Forelimb muscle (tissue), 1 donor: ENCODE measurements around the gene PPM1B. TPM values are rescaled to one million over a fixed set of nuclear protein-coding genes. Genes with fewer than 3 reads are reported as not detected.
"Not testable (repeated sequence)": the region's sequence is repeated elsewhere in the genome, so short reads cannot be mapped to it uniquely, and the experiment has no call there.

Experiments
- DNase-seq: peaks from one replicate; pipeline ENCODE4 v3.0.0-alpha.2; 2013; ENCODE audit warnings: low read depth
- polyA plus RNA-seq: library from polyadenylated mRNA; unstranded; fragments of 120-200 nt; gene quantifications from one replicate; pipeline ENCODE4 v1.2.1, GENCODE V29; 2013; ENCODE audit not compliant: insufficient read length

PPM1B gene
- polyA plus RNA-seq, 1 donor, result 31.1 TPM

DNA sequence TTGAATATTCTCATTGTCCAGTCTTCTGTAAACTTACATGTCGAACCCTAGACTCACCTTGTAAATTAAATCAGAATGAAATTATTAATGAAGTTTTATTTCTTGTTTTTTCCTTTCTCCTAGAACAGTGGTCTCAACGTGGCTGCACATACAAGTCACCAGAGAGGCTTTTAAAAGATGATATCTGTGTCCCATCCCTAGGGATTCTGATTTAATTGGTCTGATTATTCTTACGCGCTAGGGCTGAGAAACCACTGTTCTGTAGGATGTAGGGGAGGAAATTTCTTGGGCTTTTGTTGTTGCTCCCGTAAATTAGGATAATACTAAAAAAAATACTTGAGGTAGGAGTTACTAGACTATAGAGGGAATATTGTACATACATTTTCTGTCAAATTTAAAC is 32.1 kb downstream of the PPM1B start:
- DNase-seq, result no peak

DNA sequence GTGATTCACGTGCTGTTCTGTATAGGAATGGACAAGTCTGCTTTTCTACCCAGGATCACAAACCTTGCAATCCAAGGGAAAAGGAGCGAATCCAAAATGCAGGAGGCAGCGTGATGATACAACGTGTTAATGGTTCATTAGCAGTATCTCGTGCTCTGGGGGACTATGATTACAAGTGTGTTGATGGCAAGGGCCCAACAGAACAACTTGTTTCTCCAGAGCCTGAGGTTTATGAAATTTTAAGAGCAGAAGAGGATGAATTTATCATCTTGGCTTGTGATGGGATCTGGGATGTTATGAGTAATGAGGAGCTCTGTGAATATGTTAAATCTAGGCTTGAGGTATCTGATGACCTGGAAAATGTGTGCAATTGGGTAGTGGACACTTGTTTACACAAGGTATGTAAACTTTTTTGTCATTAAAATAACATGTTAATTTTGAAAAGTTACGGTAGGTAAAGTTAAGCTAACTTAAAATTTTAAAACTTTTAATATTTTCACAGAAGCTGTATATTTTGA is 33.0 kb downstream of the PPM1B start:
- no peak for DNase-seq

DNA sequence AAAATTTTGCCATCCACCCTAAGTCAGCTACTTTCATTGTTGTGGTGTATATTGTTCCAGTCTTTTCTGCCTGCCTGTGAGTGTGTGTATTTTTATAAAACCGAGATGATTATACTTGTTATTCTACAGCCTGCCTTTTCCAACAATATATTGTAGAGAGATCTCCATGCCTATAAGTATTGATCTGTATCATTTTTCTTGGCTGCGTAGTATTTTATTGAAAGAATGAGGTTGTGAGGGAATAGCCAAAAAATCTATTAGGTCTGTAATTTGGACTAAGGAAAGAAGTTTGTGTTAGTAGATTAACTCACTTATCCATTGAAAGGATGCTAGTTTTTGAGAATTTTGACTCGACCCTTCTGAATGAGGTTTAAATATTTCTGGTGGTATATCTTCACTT is 34.9 kb downstream of the PPM1B start:
- DNase-seq, result no peak

DNA sequence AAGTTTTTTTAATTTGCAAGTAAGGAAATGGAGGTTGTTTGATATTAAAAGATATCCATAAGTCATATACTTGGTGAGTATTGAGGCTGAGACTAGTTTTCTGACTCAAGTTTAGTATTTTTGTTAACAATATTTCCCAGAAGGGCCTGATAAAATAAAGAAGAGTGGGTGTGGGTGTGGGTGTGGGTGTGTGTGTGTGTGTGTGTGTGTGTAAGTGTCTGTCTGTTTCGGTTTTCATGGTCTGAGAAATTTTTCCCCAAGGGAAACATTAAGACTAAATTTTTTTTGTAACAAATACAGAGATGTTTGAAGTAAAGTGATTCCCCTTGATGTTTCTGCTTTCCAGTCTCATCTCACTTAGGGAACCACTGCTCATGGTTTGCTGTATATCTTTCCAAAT is 36.5 kb downstream of the PPM1B start:
- DNase-seq, result no peak

DNA sequence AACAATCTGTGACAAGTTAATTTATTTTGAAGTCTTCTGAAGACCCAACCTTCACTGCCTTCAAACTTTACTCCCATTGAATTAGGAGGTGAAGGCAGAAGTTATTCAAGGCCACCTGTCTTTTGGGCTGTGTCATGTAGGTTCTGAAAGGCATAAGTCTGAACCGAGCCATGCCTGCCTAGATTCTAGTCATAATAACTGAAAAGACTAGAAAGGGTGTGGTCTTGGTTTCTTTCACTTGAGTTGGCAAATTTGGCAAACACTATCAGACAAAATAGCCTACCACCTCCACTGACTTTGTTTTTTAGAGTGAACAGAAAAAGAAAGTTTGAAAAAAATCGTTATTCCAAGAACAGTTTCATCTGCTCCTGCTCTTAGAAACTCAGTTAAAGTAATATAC is 38.4 kb downstream of the PPM1B start:
- DNase-seq, result no peak

DNA sequence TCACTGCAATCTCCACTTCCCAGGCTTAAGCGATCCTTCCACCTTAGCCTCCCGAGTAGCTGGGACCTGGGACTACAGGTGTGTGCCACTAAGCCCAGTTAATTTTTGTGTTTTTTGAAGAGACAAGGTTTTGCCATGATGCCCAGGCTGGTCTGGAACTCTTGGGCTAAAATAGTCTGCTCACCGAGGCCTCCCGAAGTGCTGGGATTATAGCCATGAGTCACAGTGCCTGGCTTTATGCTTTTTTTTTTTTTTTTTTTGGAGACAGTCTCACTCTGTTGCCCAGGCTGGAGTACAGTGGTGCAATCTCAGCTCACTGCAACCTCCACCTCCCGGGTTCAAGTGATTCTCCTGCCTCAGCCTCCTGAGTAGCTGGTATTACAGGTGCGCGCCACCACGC is 39.0 kb downstream of the PPM1B start:
- DNase-seq, result not testable (repeated sequence)

DNA sequence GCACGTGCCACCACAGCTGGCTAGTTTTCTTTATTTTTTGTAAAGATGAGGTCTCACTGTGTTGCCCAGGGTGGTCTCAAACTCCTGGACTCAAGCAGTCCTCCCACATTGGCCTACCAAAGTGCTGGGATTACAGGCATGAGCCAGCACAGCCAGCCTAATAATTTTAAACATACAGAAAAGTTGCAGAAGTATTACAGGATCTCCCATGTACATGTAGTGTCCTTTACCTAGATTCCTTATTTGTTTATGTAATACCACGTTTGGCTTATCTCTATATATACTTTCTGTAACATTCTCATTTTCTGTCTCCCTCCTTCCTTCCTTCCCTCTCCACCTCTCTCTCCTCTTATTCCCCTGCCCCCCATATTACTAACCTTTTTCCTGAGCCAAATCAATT is 41.7 kb downstream of the PPM1B start:
- DNase-seq, result no peak

DNA sequence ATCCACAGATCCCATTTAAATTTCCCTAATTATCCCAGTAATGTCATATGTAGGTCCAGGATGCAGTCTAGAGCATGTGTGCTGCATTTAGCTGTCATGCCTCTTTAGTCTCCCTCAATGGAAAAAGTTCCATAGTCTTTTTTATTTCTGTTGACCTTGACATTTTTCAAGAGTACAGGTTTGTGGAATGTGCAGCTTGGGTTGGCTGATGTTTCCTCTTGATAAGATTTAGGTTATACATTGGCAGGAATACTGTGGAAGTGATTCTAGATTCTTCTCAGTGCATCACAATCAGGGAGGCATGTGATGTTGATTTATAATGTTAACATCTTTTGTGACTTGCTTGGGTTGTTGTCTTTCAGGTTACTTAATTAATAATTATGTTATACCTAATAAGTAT is 42.5 kb downstream of the PPM1B start:
- no peak for DNase-seq

DNA sequence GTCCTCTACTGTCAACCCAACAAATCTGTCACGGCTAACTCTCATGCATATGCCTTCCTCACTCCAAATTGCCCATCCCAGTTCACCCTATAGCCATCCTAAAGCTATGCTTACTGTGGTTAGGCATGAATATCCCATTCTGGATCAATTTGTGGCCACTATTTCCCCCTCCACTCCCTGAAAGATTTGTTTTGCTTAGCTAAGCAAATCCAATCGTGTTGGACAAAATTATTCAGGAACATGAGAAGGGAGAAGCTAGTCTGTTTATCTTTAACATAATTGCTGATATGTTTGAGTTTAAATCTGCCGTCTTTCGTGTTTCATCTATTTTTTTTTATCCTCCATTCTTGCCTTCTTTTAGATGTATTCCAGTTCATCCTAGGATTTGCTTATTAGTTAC is 43.6 kb downstream of the PPM1B start:
- DNase-seq, result no peak

DNA sequence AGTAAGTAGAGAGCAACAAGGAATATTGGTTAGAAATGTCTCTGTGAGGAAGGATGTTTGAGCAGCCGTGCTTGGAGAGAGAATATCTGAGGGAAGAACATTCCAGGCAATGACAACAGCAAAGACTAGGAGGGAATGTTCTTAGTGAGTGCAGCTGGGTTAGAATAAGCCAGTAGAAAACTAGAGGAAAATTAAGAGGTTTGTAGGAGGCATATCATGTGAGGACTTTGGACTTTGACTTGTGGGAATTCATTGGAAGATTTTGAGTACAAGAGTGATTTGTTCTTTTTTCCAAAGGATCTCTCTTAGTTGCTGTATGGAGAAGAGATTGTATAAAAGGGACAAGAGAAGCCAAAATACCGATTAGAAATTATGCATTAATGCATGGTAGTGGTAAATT is 47.2 kb downstream of the PPM1B start:
- DNase-seq, result no peak

DNA sequence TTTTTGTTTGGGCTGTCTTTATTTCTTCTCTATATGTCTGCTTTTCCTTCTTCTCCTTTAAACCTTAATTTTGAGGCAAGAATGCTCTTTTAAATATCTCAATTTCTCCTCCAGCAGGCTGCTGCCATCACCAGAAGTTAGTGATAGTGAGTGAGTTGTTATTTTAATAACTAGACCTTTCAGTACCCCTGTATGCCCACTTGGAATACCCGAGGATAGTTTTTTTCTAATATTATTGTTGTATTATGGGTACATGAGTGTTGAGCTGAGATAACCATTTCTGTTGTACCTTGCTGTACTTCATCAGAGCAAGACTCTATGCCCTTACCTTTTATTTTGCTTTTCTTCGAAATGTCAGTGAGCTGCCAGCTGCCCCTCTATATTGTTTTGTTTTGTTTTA is 50.1 kb downstream of the PPM1B start:
- DNase-seq, result no peak

DNA sequence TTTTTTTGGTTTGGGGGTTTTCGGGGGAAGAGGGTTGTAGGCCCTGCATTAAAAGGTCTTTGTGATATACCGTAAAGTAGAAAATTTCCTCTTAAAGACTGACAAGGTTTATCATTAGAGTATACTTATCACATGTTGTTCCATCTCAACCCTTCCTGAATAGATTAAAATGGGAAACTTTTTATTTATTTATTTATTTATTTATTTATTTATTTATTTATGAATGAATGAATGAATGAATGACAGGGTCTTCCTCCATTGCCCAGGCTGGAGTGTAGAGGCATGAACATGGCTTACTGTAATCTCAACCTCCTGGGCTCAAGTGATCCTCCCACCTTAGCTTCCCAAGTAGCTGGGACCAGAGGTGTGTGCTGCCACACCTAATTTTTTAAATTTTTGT is 58.1 kb downstream of the PPM1B start:
- DNase-seq, result no peak

DNA sequence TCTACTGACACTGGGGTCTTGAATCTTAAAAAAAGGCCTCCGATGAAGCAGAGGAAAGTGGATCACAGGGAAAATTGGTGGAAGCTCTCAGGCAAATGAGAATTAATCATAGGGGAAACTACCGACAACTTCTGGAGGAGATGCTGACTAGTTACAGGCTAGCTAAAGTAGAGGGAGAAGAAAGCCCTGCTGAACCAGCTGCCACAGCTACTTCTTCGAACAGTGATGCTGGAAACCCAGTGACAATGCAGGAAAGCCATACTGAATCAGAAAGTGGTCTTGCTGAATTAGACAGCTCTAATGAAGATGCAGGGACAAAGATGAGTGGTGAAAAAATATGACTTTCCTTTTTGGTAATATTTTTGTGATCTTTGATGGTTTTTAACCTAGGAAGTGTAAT is 61.7 kb downstream of the PPM1B start:
- DNase-seq, result no peak

DNA sequence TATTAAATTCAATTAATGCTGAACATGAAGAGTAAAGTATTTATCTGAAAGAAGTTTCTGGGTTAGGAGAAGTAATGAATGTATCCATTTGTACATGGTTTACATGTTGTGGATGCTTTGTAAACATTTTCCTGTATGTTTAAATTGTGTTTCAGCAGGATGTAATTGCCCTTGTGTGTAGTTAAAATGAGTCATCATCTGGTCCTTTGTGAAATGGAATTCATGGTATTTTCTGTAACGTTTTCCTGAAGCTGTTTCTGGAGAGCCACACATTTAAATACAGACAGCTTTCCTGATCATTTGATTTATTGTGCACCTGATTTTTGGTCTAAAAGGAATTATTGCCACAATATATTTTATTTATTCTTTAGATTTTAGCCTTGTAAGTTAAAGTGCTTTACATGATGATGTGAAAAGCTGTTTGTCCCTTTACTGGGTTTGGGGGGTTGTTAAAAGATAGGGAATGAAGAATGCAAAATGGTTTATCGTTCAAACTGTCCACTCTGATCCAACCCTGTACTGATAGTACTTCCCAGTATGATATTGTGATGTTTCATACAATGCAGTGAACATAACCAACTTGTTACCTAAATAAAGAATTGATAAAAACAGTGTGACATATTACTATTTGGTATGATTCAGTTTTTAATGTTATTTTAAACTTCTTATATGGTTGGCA is 64.9 kb downstream of the PPM1B start:
- no peak for DNase-seq

DNA sequence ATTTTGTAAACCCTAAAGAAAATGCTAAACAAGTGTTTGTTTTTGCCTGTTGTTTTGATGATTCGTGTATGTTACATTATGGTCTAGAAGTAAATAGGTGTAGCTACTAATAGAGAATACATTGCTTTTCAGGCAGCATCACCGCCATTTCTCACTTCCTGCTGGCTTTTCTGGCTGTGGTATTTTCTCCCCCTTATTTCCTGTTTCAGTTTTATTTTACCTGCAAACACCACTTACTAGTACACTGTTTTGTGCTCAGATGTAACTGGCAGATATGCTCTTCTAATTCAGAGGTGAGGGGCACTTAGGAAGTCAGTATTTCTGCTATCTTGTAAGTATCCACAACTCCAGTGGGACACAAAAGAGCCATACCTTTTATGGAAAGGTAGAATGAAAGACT is 68.5 kb downstream of the PPM1B start:
- no peak for DNase-seq

DNA sequence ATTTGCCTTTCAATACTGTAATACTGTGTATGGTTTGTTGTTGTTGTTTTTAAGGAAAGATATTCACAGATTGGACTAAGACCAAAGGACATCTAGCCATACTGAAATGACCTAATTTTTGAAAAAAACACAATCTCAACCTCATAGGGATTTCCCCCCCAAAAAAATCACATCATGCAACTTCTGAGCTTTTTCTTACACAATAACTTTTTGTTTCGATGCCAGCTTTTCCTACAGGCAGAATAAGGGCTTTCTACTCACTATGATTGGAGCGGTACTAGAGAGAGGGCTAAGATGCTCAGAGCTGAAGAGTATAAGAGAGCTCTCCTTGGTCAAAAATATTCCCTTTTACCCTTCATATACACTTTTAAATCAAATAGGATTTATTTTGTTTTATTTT is 74.2 kb downstream of the PPM1B start:
- DNase-seq, result no peak

DNA sequence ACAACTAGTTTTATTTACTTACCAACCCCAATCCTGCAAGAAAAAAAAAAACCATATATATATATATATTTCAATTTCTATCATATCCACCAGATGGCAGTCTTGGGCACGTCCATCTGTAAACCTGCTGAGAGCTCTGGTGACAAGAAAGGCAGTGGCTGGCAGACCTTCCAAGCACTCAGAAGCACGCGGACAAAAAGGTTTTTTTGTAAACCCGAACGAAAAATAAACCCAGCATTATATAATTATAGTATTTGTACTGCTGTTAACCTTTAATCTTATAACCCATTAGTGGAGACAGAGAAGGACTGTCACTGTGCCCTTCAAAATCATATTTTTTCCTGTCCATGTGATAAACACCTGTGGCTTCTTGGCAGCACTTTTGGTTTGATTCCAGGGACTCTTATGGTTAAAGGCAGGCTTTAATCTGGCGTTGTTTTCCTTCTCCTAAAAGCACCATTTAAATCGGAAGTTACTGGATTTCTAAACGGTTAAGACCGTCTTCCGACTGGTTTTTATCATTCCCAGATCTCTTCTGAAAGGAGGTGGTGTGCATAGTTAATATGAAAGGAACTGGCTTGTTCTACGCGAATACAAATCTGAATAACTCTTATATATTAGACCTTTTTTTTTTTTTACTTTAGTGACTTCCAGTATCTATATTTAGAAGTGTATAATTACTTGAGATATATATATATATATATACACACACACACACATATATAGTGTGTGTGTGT is 75.6 kb downstream of the PPM1B start:
- DNase-seq, result peak; percentile 54

DNA sequence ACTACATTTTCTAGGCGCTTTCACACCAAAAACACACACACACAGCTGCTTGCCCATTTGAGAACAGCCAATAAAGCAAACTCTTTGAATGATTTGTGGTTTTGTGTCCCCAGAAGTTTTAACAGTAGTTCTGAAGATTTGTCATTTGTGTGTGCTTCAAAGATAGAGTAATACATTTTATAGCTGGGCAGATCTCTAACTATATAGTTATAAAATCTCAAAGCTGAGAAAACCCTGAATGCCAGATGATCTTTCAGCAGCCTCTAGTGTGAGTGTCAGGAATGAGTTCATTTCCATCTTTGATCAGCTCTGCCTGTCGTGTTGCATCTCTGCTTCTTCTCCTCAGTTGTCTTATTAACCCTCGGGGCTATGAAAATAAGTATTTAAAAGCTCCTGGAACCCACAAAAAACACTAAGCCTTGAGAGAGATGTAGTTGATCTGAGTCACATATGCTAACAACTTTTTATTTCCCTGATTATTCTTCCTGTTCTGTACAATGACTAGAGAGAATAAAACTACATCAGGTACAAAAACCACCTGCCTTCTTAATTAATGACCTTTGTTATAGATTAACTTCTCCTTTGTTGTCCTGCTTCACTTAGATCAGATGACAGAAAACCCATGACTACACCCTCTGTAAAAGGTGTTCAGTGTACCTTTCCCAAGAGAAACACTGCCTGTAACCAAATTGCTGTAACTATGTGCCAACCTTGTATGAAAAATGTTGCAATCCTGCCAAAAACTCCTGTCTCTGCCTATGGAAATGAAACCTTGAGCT is 76.6 kb downstream of the PPM1B start:
- DNase-seq, result no peak

DNA sequence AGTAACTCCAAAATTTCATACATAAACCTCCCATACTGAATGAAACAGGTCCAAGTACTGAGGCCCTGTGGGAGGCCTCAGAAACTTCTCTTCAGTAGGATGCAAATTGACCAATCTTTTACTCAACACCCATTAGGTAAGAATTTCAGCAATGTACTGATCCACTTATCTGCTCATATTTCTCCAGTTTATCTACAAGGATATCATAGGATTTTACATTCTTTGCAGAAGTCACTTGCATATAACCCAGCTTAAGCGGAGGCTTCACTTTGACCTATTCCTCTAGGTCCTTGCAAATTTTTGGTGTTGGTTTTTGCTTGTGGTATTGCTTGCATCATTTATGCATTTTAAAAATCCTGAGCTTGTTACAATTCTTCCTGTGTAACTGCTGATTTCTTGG is 77.8 kb downstream of the PPM1B start:
- DNase-seq, result no peak

DNA sequence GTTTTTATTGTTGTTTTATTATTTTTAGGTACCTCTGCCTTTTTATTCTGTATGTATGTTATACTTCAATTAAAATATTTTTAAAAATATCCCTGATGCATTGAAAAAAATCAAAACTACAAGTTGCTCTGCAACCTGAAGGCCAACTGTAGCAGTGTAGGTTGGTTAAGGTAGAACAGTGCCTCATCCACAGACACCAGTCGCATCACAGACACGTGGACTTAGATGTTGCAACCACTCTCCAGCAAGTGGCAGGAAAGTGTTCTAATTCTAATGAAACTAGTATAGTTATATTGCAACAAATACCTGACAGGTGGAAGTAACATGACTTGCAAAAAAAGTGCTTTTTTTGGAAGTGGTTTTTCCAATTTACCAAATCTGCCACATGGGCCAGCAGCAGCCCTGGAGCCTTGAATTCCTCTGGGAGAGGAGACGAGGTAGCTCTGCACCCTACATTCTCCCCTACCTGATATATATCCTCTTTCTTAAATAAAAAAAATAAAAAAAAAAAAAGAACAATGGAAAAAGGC is 78.2 kb downstream of the PPM1B start:
- no peak for DNase-seq

DNA sequence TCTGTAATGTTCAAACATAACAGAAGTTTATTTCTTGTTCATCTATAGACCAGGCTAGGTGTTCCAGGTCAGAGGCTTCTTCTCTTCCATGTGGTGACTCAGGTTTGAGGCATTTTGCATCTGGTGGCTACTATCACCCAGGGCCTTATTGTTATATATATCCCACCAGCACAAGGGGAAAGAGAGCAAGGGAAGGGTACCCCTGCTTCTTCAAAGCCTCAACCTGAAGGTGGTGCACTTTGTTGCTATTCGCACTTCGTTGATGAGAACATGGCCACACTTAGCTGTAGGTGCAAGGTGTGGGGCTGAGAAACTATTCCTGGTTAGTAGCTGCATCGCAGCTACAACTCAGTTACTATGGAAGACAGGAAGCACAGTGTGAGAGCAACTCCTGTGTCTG is 79.2 kb downstream of the PPM1B start:
- no peak for DNase-seq

DNA sequence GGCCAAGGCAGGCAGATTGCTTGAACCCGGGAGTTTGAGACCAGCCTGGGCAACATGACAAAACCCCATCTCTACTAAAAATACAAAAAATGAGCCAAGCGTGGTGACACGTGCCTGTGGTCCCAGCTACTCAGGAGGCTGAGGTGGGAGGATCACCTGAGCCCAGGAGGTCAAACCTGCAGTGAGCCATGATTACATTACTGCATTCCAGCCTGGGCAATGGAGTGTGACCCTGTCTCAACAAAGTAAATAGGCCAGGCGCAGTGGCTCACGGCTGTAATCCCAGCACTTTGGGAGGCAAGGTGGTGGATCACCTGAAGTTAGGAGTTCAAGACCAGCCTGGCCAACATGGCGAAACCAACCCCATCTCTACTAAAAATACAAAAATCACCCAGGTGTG is 80.6 kb downstream of the PPM1B start:
- DNase-seq, result not testable (repeated sequence)
